AG04449 (cell line): ENCODE data around the gene HDGFL2.

ENCODE experiments used
- CTCF ChIA-PET: fragments of 350-600 bp; formaldehyde crosslinking; extraction: SDS; loops from one replicate; lab custom pipeline; 2021; ENCODE audit warnings: antibody characterized with exemption; lab: Yijun Ruan, JAX
- POLR2A ChIA-PET: fragments of 400-600, 350-600 bp; formaldehyde crosslinking; extraction: SDS; loops from one replicate; lab custom pipeline; 2020; ENCODE audit warnings: antibody characterized with exemption, inconsistent platforms; lab: Yijun Ruan, JAX
- DNase-seq: peaks from one replicate; pipeline ENCODE4 v3.0.0-alpha.2; 2010; ENCODE audit warnings: low read depth, low spot score
- H3K4me3 ChIP-seq: 2 replicates; pipeline ENCODE4 v1.5.1; 2011; ENCODE audit warnings: low read depth, mild to moderate bottlenecking, control low read depth, low read length
- TF ChIP-seq, protein P1 (sequence below): IDR thresholded peaks from one replicate; pipeline ENCODE4 v1.5.1; 2011; ENCODE audit warnings: mild to moderate bottlenecking, moderate library complexity, low read length, control low read depth, inconsistent platforms; ENCODE audit not compliant: insufficient read depth; ENCODE audit errors: missing control alignments

Gene HDGFL2

DNA sequence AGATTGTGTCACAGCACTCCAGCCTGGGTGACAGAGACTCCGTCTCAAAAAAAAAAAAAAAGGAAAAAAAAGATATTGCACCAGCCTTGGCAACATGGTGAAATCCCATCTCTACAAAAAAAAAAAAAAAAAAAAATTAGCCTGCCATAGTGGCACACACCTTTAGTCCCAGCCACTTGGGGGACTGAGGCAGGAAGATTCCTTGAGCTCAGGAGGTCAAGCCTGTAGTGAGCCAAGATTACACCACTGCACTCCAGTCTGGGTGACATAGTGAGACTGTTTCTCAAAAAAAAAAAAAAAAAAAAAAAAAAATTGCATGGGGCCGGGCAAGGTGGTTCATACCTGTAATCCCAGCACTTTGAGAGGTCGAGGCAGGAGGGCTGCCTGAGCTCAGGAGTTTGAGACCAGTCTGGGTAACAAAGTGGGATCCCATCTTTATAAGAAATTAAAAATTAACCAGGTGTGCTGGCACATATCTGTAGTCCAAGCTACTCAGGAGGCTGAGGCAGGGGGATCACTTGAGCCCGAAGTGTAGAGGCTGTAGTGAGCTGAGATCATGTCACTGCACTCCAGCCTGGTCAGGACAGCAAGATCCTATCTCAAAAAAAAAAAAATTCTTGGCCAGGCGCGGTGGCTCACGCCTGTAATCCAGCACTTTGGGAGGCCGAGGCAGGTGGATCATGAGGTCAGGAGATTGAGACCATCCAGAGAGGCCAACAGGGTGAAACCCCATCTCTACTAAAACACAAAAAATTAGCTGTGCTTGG is 7.1 kb upstream of the HDGFL2 start:
- ChIA-PET POLR2A (no interaction called here), CTCF (no interaction called here)
- DNase-seq: no peak
- TF ChIP-seq, protein P1, sequence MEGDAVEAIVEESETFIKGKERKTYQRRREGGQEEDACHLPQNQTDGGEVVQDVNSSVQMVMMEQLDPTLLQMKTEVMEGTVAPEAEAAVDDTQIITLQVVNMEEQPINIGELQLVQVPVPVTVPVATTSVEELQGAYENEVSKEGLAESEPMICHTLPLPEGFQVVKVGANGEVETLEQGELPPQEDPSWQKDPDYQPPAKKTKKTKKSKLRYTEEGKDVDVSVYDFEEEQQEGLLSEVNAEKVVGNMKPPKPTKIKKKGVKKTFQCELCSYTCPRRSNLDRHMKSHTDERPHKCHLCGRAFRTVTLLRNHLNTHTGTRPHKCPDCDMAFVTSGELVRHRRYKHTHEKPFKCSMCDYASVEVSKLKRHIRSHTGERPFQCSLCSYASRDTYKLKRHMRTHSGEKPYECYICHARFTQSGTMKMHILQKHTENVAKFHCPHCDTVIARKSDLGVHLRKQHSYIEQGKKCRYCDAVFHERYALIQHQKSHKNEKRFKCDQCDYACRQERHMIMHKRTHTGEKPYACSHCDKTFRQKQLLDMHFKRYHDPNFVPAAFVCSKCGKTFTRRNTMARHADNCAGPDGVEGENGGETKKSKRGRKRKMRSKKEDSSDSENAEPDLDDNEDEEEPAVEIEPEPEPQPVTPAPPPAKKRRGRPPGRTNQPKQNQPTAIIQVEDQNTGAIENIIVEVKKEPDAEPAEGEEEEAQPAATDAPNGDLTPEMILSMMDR: no peak
- H3K4me3 ChIP-seq: no peak overlapping the region

DNA sequence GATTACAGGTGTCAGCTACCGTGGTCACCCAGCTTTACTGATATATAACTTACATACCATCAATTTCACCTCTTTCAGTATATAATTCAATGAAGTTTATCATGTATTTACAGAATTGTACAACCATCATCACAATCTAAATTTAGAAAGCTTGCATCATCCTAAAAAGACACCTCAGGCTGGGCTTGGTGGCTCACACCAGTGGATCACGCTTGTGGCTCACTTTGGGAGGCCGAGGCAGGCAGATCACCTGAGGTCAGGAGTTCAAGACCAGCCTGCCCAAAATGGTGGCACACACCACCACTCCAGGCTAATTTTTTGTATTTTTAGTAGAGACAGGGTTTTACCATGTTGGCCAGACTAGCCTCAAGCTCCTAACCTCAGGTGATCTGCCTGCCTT is 4.3 kb upstream of the HDGFL2 start:
- DNase-seq: no peak
- ChIA-PET CTCF (no interaction called here), POLR2A (no interaction called here)
- H3K4me3 ChIP-seq: no peak overlapping the region
- TF ChIP-seq, protein P1: no peak

GRCh38 chr19:4471403-4472173 is 509 bp upstream of the HDGFL2 start:
- ChIA-PET POLR2A (interaction anchor here (0.7 to 1.1 kb wide), 4 partner anchors 8 to 17 kb away, joined by 3 to 9 read pairs (median 4); partner anchors contain the start of gene UBXN6), CTCF (interaction anchor here (1.1 to 1.3 kb wide), 6 partner anchors 10 to 204 kb away, joined by 3 to 4 read pairs (median 4); partner anchors contain the start of gene UBXN6)
- peak overlapping the region; percentile 62 for H3K4me3 ChIP-seq
- TF ChIP-seq, protein P1: no peak
- DNase-seq: peak; percentile 100

DNA sequence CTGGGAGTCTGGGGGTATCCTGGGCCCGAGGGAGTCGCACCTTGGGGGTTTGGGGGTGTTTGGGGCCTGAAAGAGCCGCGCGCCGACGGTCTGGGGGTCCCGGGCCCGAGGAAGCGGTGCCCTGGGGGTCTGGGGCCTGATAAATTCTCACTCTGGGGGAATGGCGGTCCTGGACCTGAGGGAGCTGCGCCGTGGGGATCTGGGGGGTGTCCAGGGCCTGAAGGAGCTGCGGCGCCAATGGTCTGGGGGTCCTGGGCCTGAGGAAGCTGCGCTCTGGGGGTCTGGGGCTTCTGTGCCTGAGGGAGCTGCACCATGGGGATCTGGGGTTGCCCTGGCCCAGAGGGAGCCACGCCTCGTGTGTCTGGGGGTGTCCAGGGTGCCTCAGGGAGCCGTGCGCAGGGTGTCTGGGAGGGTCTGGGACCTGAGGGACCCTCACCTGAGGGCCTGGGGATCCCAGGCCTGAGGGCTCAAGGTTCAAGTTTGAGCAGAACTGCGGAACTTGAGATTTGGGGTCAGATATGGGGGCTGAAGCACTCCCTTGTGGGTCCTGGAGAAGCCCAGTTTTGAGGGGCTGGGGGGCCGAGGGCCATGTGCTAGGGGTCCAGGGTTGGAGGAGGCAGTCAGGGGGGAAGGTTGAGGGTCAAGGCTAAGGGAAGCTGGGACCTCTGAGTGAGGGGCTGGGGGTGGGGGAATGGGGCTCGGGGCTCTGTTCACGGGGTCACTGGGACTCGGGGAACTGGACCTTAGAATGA is 1.1 kb downstream of the HDGFL2 start:
- TF ChIP-seq, protein P1: no peak
- H3K4me3 ChIP-seq: peak overlapping the region; percentile 77
- DNase-seq: no peak
- POLR2A ChIA-PET: interaction anchor here (1.2 kb wide), 1 partner anchor 17 kb away, joined by 4 read pairs; no protein-coding TSS in a partner anchor
- CTCF ChIA-PET: interaction anchor here (1.0 kb wide), 1 partner anchor 163 kb away, joined by 4 read pairs; no protein-coding TSS in a partner anchor

DNA sequence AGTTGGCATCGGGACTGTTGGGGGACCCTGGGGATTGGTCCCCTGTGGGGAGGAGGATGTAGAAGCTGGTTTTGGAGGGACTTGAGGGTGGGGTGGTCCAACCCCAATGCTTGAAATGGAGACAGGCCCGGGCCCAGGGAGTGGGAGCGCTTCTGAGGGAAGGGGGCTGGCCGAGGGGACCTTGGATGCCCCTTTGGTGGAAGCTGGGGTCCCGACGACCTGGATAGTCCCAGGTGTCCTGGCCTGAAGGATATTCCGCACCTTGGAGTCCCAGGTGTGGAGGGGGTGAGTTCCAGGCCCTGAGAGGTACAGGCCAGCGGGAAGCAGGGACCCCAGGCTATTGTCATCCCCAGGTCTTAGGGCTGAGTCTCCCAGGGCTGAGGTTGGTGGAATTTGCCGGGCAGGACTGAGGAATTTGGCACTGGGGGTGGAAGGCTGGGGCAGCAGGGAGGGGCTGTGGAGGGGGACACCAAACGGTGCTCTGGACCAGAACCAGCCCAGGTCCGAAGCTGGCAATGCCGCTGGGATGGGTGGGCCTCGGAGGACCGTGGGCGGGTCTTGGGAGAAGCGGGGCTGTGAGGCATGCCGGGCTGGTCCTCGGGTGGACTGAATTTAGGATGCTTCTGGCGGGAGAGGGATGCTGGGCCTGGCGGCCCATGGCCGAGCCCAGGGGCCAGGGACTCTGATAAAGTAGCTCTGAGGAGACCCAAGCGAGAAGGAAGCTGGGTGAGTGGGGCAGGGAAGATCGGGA is 1.8 kb downstream of the HDGFL2 start:
- TF ChIP-seq, protein P1: no peak
- ChIA-PET POLR2A (interaction anchor here (1.2 to 1.4 kb wide), 2 partner anchors 12 to 17 kb away, joined by 4 to 5 read pairs; no protein-coding TSS in a partner anchor), CTCF (interaction anchor here (0.8 to 1.1 kb wide), 3 partner anchors 40 to 102 kb away, joined by 3 to 4 read pairs (median 3); no protein-coding TSS in a partner anchor)
- H3K4me3 ChIP-seq: peak overlapping the region; percentile 77
- no peak for DNase-seq
